Activated T-cell treated with anti-CD3 and anti-CD28 coated beads, Interleukin-2, amount 50 U/mL, for 72 hours (primary cell): ENCODE measurements around the gene STX7. TPM values are rescaled to one million over a fixed set of nuclear protein-coding genes. Genes with fewer than 3 reads are reported as not detected.

Experiments used
- ATAC-seq, 2 donors: fragments of 150-1000 bp; cut with Tn5 transposase; replicated peaks in 1 of 2; 2 replicates each; pipeline ENCODE4 v1.10.0; 2021; ENCODE audit warnings: moderate library complexity in 2 of 2, mild to moderate bottlenecking in 1 of 2
- DNase-seq, 2 donors: peaks; one replicate each; pipeline ENCODE4 v3.0.0; 2021 to 2022; ENCODE audit warnings: mixed read lengths in 1 of 2
- H3K27ac Mint-ChIP-seq: one replicate; pipeline ENCODE4 v1.8.0; 2022; ENCODE audit warnings: mild to moderate bottlenecking, moderate library complexity, mixed read lengths
- H3K27me3 Mint-ChIP-seq: one replicate; pipeline ENCODE4 v1.8.0; 2022; ENCODE audit warnings: low read depth, mixed read lengths
- H3K36me3 Mint-ChIP-seq, 2 donors: one replicate each; pipeline ENCODE4 v1.8.0; 2022; ENCODE audit warnings: mixed read lengths in 2 of 2, mild to moderate bottlenecking in 1 of 2; ENCODE audit not compliant: insufficient read depth in 2 of 2
- H3K4me1 Mint-ChIP-seq: one replicate; pipeline ENCODE4 v1.8.0; 2022; ENCODE audit warnings: low read depth, mixed read lengths
- H3K4me3 Mint-ChIP-seq, 2 donors: one replicate each; pipeline ENCODE4 v1.8.0; 2022; ENCODE audit warnings: mild to moderate bottlenecking in 2 of 2, mixed read lengths in 2 of 2, moderate library complexity in 2 of 2
- H3K9me3 Mint-ChIP-seq, 2 donors: one replicate each; pipeline ENCODE4 v1.8.0; 2022; ENCODE audit warnings: mixed read lengths in 2 of 2
- total RNA-seq, 2 donors: library from RNA; stranded (reverse); gene quantifications; one replicate each; pipeline ENCODE4 v1.2.3, GENCODE V29; 2022

The STX7 gene
- total RNA-seq, 2 donors from 2014 or later = 10.6 to 15.3 TPM

DNA sequence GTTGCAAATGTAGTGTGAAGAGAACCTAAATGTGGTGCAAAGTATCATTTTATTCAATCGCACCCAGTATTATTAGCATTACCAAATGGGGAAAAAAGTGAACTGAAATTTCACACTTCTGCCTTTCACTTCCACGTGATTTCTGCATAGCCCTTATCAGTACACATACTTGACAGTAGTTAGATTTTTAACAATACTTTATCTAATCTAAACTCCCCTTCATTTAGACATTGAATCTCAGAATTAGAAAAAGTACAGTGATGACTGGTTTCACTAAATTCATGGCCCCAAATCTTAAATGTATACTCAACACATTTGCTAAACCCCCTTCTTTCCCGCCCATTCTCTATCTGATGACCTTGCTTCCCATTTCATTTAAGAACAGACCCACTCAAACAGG is 14.3 kb downstream of the STX7 start:
- Mint-ChIP-seq H3K27me3 (no peaks in the 10 kb centered on the region), H3K4me1 (peaks cover 32% of the 10 kb centered on the region), H3K9me3 (peaks cover 3 to 4% of the 10 kb centered on the region in 2 donors), H3K4me3 (no peak overlapping the region), H3K27ac (no peak overlapping the region), H3K36me3 (peaks cover 13 to 15% of the 10 kb centered on the region in 2 donors)
- DNase-seq (no peak), ATAC-seq (no peak)

DNA sequence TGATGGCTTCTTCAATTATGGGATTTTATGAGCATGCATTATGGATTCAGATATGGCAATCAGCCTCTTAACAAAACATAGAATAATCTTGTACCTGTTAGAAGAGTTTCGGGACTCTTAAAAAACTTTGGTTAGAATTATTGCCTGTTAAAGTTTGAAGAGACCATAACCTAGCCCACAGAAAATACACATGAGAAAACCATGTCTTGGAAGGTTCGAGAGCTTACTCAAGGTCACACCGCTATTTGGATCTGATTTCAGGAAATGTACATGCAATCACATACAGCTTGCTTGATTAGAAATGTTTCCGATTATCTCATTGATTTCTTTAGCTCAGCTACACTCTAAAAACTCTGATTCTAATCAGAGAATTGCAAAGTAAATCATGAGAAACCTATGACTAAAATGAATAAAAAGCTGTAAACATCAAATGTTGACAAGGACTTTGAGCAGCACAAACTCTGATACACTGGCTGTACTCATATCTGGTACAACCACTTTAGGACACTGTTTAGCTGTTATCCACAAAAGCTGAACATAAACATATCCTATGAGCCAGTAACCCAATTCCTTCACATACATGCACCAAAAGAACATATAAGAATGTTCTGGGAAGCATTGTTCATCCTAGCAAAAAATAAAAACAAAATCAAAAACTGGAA is 16.3 kb downstream of the STX7 start:
- H3K4me1 Mint-ChIP-seq = peaks cover 32% of the 10 kb centered on the region
- DNase-seq (no peak), ATAC-seq (no peak)
- peaks cover 16 to 17% of the 10 kb centered on the region in 2 donors for H3K36me3 Mint-ChIP-seq
- H3K4me3 Mint-ChIP-seq = no peak overlapping the region
- peaks cover 3 to 6% of the 10 kb centered on the region in 2 donors for H3K9me3 Mint-ChIP-seq
- H3K27ac Mint-ChIP-seq = no peak overlapping the region
- no peaks in the 10 kb centered on the region for H3K27me3 Mint-ChIP-seq

DNA sequence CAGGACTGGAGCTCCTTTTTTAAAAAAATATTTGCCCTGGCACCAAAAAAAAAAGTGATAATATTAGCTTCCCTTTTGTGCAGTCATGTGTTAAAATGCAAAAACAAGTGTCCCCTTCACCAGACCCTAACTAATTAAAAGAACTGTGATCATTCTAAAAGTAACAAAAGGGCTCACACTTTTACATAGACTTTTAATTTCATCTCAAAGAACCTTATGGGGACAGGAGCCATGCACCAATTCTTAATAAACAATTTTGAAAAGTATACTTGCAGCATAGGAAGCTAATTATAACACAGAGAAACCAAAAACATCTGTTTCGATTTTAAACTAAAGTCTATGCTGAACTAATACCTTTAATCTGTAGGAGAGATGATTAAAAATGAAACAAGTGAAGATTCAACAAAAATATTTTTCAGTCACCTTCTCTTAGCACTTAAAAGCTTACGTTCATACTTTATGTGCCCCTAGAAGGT is 17.3 kb downstream of the STX7 start:
- H3K4me3 Mint-ChIP-seq = peak overlapping the region in 1 of 2 donors; percentile 9
- peaks cover 13 to 14% of the 10 kb centered on the region in 2 donors for H3K36me3 Mint-ChIP-seq
- H3K4me1 Mint-ChIP-seq = peaks cover 32% of the 10 kb centered on the region
- peaks cover 3 to 6% of the 10 kb centered on the region in 2 donors for H3K9me3 Mint-ChIP-seq
- ATAC-seq = peak in 1 of 2 donors; percentile 53
- DNase-seq = no peak
- no peaks in the 10 kb centered on the region for H3K27me3 Mint-ChIP-seq
- H3K27ac Mint-ChIP-seq = peak overlapping the region; percentile 35

DNA sequence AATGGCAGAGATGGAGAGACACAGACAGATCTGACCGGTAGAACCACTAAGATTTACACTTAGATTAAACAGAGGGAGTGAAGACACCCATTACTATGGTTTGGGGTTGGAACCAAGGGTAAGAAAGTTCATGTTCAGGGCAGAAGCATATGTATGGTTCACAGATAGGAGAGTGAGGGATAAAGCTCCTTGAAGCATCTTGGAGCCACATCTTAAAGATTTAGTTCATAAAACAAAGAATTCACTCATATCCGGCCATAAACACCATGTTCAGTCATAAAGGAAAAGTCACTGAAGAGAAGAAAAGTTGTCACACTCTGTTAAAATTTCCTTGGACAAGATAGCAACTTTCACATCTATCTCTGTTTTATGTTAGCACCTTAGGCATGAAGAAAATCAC is 18.0 kb downstream of the STX7 start:
- Mint-ChIP-seq H3K4me3 (peak overlapping the region in 1 of 2 donors; percentile 9), H3K27me3 (no peaks in the 10 kb centered on the region)
- peak; percentile 51 to 84 for ATAC-seq

DNA sequence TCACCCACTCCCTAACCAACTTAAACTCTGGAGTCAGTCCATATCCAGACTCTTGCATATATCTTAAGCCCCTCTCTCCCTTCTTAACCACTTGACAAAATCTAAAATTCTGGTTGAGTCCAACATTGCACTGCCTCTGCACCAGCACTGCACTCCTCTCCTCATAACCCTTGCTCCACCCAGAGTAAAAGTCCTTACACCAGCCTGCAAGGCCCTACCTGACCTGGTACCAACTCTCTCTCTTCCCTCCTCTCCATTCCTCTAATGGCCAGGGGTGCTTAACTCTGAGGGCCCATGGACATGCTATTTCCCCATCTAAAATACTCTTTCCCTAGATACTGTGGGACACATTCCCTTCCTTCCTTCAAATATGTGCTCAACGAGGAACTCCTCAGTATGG is 21.0 kb downstream of the STX7 start:
- peaks cover 3 to 6% of the 10 kb centered on the region in 2 donors for H3K9me3 Mint-ChIP-seq
- DNase-seq (no peak), ATAC-seq (no peak)
- no peak overlapping the region for H3K4me3 Mint-ChIP-seq
- H3K27ac Mint-ChIP-seq = no peak overlapping the region
- peaks cover 26% of the 10 kb centered on the region for H3K4me1 Mint-ChIP-seq
- H3K27me3 Mint-ChIP-seq = no peaks in the 10 kb centered on the region
- H3K36me3 Mint-ChIP-seq = peaks cover 8 to 9% of the 10 kb centered on the region in 2 donors

More for the DNA sequence above, 18.0 kb downstream of the STX7 start:
- H3K4me1 Mint-ChIP-seq = peaks cover 29% of the 10 kb centered on the region
- no peak overlapping the region for H3K27ac Mint-ChIP-seq
- H3K9me3 Mint-ChIP-seq = peaks cover 3 to 6% of the 10 kb centered on the region in 2 donors
- peaks cover 13 to 14% of the 10 kb centered on the region in 2 donors for H3K36me3 Mint-ChIP-seq
- no peak for DNase-seq

DNA sequence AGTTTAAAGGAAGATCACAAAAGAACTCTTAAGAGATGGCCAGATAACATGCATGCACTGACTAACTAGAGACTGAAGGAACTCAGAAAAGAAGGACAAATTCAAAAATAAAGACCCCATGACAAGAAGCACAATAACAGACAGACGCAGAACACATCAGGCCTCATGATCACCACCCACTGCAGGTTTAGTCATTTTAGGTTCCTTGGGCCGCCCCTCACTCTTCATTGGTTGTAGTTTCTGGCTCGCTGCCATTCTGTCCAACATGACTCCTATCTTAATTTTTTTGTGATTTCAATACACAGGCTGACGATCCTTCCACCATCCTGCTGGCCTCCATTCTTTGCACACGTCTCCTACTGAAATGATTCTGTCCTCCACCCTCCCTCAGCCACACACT is 21.6 kb downstream of the STX7 start:
- Mint-ChIP-seq H3K27ac (no peak overlapping the region), H3K27me3 (no peaks in the 10 kb centered on the region), H3K4me3 (no peak overlapping the region), H3K4me1 (peaks cover 21% of the 10 kb centered on the region), H3K9me3 (peaks cover 3 to 6% of the 10 kb centered on the region in 2 donors), H3K36me3 (peaks cover 8 to 9% of the 10 kb centered on the region in 2 donors)
- ATAC-seq = peak in 1 of 2 donors; percentile 38
- peak in 1 of 2 donors; percentile 9 for DNase-seq

DNA sequence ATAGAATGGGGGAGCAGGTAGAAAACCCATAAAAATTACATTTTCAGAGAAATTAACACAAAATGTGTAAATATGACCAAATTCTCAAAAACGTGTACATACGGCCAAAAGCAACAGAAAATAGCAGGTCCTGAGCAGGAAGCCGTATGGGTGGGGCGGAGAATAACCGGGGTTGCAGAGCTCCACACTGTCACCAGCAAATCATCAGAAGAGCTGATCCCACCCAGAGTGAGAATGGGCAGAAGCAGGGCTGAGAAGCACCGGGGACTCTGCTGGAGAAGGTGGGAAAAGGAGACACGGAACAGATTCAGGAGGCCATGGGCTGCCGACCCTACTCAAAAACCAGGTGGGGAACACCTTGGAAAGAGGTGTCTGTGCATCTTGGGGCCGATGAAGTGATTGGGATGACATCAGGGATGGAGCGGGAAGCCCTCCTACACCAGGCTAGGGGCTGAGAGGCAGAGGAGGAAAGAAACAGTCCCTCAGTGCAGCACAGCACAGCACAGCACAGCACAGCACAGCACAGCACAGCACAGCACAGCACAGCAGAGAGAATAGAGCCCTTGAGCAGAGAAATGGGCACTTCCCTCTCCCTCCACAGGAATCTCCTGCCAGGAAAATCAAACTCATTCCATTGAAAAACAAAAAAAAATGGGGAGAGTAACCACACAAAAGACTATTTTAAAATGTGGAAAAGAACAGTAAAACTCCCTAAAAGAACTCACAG is 22.3 kb downstream of the STX7 start:
- no peak for ATAC-seq
- Mint-ChIP-seq H3K4me1 (peaks cover 15% of the 10 kb centered on the region), H3K36me3 (peaks cover 8 to 9% of the 10 kb centered on the region in 2 donors)

DNA sequence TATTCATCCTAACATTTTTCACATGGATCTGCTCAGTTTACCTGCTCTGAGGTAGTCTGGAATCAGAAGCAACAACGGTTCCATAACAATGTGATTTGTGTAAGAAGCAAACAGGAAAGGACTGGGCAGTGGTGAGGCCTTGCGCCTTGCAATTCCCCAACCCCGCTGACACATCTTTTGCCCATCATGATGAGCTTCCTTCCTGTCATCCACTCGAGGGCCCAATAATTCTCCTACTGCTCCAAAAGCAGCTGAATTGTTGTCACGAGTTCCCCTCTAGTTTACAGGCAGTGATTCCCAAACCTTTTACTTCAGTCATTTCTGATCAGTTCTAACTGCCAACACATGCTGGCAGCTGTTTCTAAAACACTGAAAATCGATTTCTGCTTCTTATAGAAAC is 22.9 kb downstream of the STX7 start:
- no peak overlapping the region for H3K27ac Mint-ChIP-seq

More for the DNA sequence above, 22.3 kb downstream of the STX7 start:
- H3K4me3 Mint-ChIP-seq = no peak overlapping the region
- no peaks in the 10 kb centered on the region for H3K27me3 Mint-ChIP-seq
- H3K9me3 Mint-ChIP-seq = peaks cover 3 to 6% of the 10 kb centered on the region in 2 donors
- no peak for DNase-seq
- H3K27ac Mint-ChIP-seq = no peak overlapping the region

DNA sequence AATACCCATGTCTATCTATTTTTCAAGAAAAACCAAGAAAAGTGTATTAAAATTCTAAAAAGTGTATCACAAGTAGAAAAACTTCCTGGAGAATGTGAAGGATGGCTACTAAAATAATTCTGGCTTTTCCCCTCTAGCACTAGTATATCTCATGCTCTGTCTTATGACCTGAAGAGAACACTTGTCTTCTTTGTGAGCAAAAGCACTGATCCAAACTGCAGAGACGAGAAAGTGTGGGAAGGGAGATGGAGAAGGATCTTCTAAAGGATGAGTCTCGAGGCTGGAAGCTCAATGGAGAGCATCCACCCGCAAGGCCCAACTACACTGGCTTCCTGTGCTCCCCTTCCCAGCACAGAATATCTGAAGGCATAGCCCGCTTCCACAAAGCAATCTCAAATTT is 23.5 kb downstream of the STX7 start:
- DNase-seq (no peak), ATAC-seq (no peak)
- no peak overlapping the region for H3K27ac Mint-ChIP-seq
- H3K27me3 Mint-ChIP-seq = no peaks in the 10 kb centered on the region
- no peak overlapping the region for H3K4me3 Mint-ChIP-seq
- H3K9me3 Mint-ChIP-seq = peaks cover 1 to 4% of the 10 kb centered on the region in 2 donors
- H3K4me1 Mint-ChIP-seq = peaks cover 3% of the 10 kb centered on the region
- peaks cover 6% of the 10 kb centered on the region in 2 donors for H3K36me3 Mint-ChIP-seq

More for the DNA sequence above, 22.9 kb downstream of the STX7 start:
- no peak for ATAC-seq
- no peak for DNase-seq
- H3K9me3 Mint-ChIP-seq = peaks cover 3 to 6% of the 10 kb centered on the region in 2 donors
- no peaks in the 10 kb centered on the region for H3K27me3 Mint-ChIP-seq
- H3K4me3 Mint-ChIP-seq = no peak overlapping the region
- H3K4me1 Mint-ChIP-seq = peaks cover 9% of the 10 kb centered on the region
- peaks cover 8 to 9% of the 10 kb centered on the region in 2 donors for H3K36me3 Mint-ChIP-seq

DNA sequence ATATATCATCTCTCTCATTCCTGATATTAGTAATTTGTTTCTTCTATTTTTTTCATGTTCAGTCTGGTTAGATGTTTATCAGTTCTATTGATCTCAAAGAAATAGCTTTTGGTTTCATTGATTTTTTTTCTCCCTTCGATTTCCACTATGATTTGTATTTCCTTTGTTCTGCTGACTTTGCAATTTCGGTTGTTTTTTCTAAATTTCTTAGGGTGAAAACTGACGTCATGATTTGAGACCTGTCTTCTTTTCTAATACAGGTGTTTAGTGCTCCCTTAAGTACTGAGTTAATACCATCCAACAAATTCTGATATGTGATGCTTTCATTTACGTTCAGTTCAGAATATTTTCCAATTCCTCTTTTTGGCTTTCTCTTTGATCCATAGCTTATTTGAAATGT is 25.2 kb downstream of the STX7 start:
- Mint-ChIP-seq H3K4me1 (peaks cover 5% of the 10 kb centered on the region), H3K9me3 (no peaks in the 10 kb centered on the region), H3K36me3 (no peaks in the 10 kb centered on the region), H3K27me3 (no peaks in the 10 kb centered on the region), H3K27ac (no peak overlapping the region), H3K4me3 (no peak overlapping the region)
- DNase-seq = no peak
- no peak for ATAC-seq

DNA sequence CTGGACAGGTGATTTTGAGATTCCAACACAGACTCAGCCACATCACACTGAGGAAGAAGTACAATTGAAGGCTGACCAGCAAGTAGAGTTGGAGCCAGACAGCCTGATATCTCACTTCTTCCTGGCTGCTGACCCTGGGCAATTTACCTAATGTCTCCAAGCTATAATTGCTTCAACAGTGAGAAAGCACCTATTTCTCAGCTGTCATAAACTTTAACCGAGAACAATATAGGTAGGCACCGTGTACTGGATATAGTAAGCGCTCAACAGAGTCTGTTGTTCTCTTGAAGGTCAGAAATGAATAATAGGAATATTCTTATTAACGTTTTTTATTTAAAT is 28.3 kb downstream of the STX7 start:
- no peaks in the 10 kb centered on the region for H3K27me3 Mint-ChIP-seq
- H3K4me1 Mint-ChIP-seq = peaks cover 21% of the 10 kb centered on the region
- H3K4me3 Mint-ChIP-seq = no peak overlapping the region
- no peaks in the 10 kb centered on the region for H3K36me3 Mint-ChIP-seq
- H3K27ac Mint-ChIP-seq = no peak overlapping the region
- DNase-seq = no peak
- no peak for ATAC-seq
- H3K9me3 Mint-ChIP-seq = no peaks in the 10 kb centered on the region

DNA sequence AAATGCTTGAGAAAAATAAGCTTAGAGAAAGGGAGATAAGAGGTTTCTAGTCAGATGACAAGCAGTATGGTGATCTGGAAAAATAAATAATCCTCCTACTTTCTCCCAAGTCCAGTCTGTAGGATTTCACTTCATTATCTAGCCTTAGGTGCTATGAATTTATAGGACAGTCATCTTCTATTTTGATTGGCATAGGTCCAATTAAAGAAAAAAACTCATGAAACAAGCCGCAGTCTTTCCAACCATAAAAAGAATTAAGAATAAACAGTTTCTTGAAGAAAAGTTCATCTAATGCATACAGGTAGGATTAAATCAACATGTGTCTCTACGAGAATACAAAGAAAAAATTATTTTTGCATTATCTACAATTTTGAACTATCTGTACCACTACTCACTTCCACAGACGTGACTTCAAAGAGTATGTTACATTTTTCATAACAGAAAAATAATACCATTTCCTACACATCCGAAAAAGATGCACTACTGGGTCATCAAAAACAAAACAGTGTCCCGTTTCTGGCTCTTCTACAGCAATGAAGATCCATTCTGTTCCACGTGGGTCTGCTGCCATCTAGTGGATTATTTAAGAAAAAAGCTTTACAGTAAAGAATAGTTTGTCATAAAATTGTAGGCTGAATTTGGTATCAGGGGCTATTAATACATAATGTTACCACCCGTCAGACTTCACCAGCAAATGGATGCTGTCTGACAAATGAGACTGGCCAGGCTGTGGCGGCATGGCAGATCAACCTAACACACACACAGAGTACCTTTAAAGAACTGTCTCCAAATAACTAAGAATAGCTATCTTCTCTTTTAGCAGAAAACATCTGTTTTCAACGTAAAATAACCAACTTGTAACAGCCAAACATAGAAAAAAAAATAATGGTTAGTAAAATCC is 28.9 kb downstream of the STX7 start:
- Mint-ChIP-seq H3K9me3 (no peaks in the 10 kb centered on the region), H3K4me1 (peaks cover 21% of the 10 kb centered on the region), H3K4me3 (no peak overlapping the region), H3K27ac (no peak overlapping the region), H3K27me3 (no peaks in the 10 kb centered on the region), H3K36me3 (no peaks in the 10 kb centered on the region)
- DNase-seq = peak; percentile 38 to 64
- ATAC-seq = peak; percentile 69 to 71

DNA sequence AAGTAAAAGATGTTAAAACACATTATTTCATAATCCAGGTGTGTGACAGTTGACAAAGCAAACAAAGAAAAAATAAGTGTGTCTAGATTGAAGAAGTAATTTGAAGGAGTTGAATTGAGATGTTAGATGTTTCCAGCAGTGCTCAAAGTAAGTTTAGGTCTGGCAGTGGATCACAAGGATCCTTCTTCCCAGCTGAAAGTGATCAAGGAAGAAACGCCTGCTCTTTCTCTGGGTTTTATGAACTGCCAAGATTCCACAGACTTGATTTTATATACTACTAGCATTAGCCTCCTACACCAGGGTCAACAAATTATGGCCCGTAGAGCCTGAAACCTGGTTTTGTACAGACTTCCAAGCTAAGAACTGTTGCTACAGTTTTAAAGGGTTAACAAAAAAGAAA is 30.3 kb downstream of the STX7 start:
- Mint-ChIP-seq H3K4me1 (peaks cover 21% of the 10 kb centered on the region), H3K9me3 (no peaks in the 10 kb centered on the region), H3K27me3 (no peaks in the 10 kb centered on the region), H3K4me3 (no peak overlapping the region), H3K36me3 (no peaks in the 10 kb centered on the region), H3K27ac (no peak overlapping the region)
- DNase-seq (no peak), ATAC-seq (no peak)
